CD4-positive, alpha-beta T cell (primary cell): Measurements from ENCODE around the gene NOS2. TPM values are rescaled to one million over a fixed set of nuclear protein-coding genes. Genes with fewer than 3 reads are reported as not detected.

ENCODE experiments used
- ATAC-seq: fragments of 200-7000 bp; cut with Tn5 transposase; one replicate; pipeline ENCODE4 v1.10.0; 2022; ENCODE audit warnings: mild to moderate bottlenecking; ENCODE audit not compliant: poor library complexity
- CTCF ChIA-PET: fragments of 350-600 bp; sonication (Branson Sonifier 250); formaldehyde crosslinking; loops from one replicate; lab custom pipeline; 2021; ENCODE audit warnings: antibody characterized with exemption, inconsistent platforms; lab: Charles Lee
- POLR2A ChIA-PET: fragments of 350-600 bp; sonication (Branson Sonifier 250); formaldehyde crosslinking; loops from one replicate; lab custom pipeline; 2021; ENCODE audit warnings: antibody characterized with exemption, inconsistent platforms; lab: Charles Lee
- DNase-seq, 14 experiments: peaks; one replicate each; pipeline ENCODE4 v3.0.0-alpha.2; 2013 to 2020; ENCODE audit warnings: mixed read lengths in 2 of 14
- H3K27ac ChIP-seq, 2 donors: one replicate each; pipeline versions ENCODE4 v1.5.1 to v1.7.0; 2013; ENCODE audit warnings: low read length in 2 of 2, low read depth in 1 of 2, mild to moderate bottlenecking in 1 of 2
- H3K27me3 ChIP-seq, 2 experiments: 1 replicate in 1 of 2; 2 replicates in 1 of 2; pipeline versions ENCODE4 v1.6.1 to v1.7.0; 2013; ENCODE audit warnings: low read length in 2 of 2, control low read depth in 1 of 2, mild to moderate bottlenecking in 1 of 2, moderate library complexity in 1 of 2; ENCODE audit not compliant: insufficient read depth in 2 of 2, control insufficient read depth in 1 of 2
- H3K36me3 ChIP-seq: one replicate; pipeline ENCODE4 v1.6.1; 2013; ENCODE audit warnings: low read length, control low read depth; ENCODE audit not compliant: insufficient read depth
- H3K4me1 ChIP-seq: one replicate; pipeline ENCODE4 v1.6.1; 2013; ENCODE audit warnings: low read length, control low read depth; ENCODE audit not compliant: insufficient read depth
- H3K4me3 ChIP-seq: one replicate; pipeline ENCODE4 v1.5.1; 2013; ENCODE audit warnings: mild to moderate bottlenecking, low read length, moderate library complexity
- H3K9me3 ChIP-seq, 2 experiments: 1 replicate in 1 of 2; 2 replicates in 1 of 2; pipeline versions ENCODE4 v1.6.1 to v1.7.0; 2013; ENCODE audit warnings: low read length in 2 of 2, mild to moderate bottlenecking in 2 of 2, control low read depth in 1 of 2, moderate library complexity in 1 of 2; ENCODE audit not compliant: control insufficient read depth in 1 of 2, insufficient read depth in 1 of 2
- H3K27ac Mint-ChIP-seq: one replicate; pipeline ENCODE4 v1.8.0; 2020; ENCODE audit warnings: mixed read lengths
- H3K27me3 Mint-ChIP-seq: one replicate; pipeline ENCODE4 v1.8.0; 2021; ENCODE audit warnings: mixed read lengths
- H3K36me3 Mint-ChIP-seq: one replicate; pipeline ENCODE4 v1.8.0; 2021; ENCODE audit warnings: low read depth, mixed read lengths
- H3K4me1 Mint-ChIP-seq: one replicate; pipeline ENCODE4 v1.8.0; 2021; ENCODE audit warnings: low read depth, mixed read lengths
- H3K4me3 Mint-ChIP-seq: one replicate; pipeline ENCODE4 v1.8.0; 2020; ENCODE audit warnings: mild to moderate bottlenecking, mixed read lengths
- H3K9me3 Mint-ChIP-seq: one replicate; pipeline ENCODE4 v1.8.0; 2020; ENCODE audit warnings: mixed read lengths
- CTCF ChIP-seq: fragments of 200-600 bp; IDR thresholded peaks from one replicate; pipeline ENCODE4 v1.8.0; 2022; ENCODE audit warnings: antibody characterized with exemption, mild to moderate bottlenecking
- intact Hi-C, 2 experiments: fragments of 100-400 bp; cut with DNase I in 1 of 2; cut with micrococcal nuclease in 1 of 2; formaldehyde crosslinking; loops; one replicate each; pipeline versions ENCODE4 v1.15.1 to v1.9.0; 2023 to 2025; cut with DNase I, micrococcal nuclease
- total RNA-seq, 174 experiments: library from RNA in 2 of 174; stranded (reverse) in 2 of 174; gene quantifications; one replicate each; pipeline ENCODE4 v1.2.3 and lab custom pipeline; 2021 to 2026

Gene NOS2
- total RNA-seq, 2 experiments from 2014 or later = 0.08 TPM; not detected in 1

GRCh38 chr17:27771586-27771985, 28.7 kb downstream of the NOS2 start:
- Histone ChIP-seq H3K4me1 (no peaks in the 10 kb centered on the region), H3K27ac (no peak overlapping the region), H3K36me3 (no peaks in the 10 kb centered on the region), H3K4me3 (no peak overlapping the region), H3K9me3 (no peaks in the 10 kb centered on the region), H3K27me3 (no peaks in the 10 kb centered on the region)
- no peaks in the 10 kb centered on the region for H3K9me3 Mint-ChIP-seq
- no peak for ATAC-seq
- H3K27ac Mint-ChIP-seq = no peak overlapping the region
- no peak for DNase-seq
- CTCF ChIA-PET = no interaction called here
- POLR2A ChIA-PET = no interaction called here
- H3K4me3 Mint-ChIP-seq = no peak overlapping the region
- H3K4me1 Mint-ChIP-seq = no peaks in the 10 kb centered on the region
- no peaks in the 10 kb centered on the region for H3K36me3 Mint-ChIP-seq
- intact Hi-C loops = no loop called here
- H3K27me3 Mint-ChIP-seq = no peaks in the 10 kb centered on the region
- no peak for TF ChIP-seq CTCF

- Histone ChIP-seq H3K9me3 (no peaks in the 10 kb centered on the region), H3K4me1 (no peaks in the 10 kb centered on the region), H3K27ac (no peak overlapping the region), H3K27me3 (no peaks in the 10 kb centered on the region), H3K4me3 (no peak overlapping the region), H3K36me3 (no peaks in the 10 kb centered on the region)
- POLR2A ChIA-PET = no interaction called here
- CTCF ChIA-PET = no interaction called here
- Mint-ChIP-seq H3K27ac (no peak overlapping the region), H3K27me3 (no peaks in the 10 kb centered on the region), H3K36me3 (no peaks in the 10 kb centered on the region), H3K9me3 (no peaks in the 10 kb centered on the region), H3K4me1 (no peaks in the 10 kb centered on the region), H3K4me3 (no peak overlapping the region)
- ATAC-seq (no peak), DNase-seq (no peak)
- no peak for TF ChIP-seq CTCF
- intact Hi-C loops = no loop called here
Measured at GRCh38 chr17:27770877-27771276, 29.5 kb downstream of the NOS2 start.

DNA sequence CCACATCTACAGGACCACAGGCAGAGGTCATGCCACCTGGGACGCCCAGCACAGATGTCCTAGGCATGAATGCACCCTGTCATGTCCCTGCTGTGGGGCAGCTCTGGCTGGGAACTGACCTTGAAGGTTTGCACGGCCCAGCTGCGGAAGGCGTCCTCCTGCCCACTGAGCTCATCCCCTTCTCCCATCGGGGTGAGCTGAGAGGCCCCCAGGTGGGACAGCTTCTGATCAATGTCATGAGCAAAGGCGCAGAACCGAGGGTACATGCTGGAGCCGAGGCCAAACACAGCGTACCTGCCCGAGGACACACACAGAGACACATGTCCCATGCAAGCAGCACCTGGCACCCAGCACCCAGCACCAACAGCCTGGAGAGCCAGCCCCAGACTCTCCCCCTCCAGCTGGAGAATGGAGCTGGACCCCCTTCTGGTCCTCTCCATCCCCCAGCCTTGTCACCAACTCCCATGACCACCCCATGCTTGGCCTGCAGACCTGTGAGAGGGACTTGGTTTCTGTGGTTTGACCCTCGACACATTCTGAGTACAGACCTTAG, 31.4 kb downstream of the NOS2 start:
- Mint-ChIP-seq H3K9me3 (no peaks in the 10 kb centered on the region), H3K27ac (no peak overlapping the region), H3K36me3 (no peaks in the 10 kb centered on the region), H3K27me3 (no peaks in the 10 kb centered on the region), H3K4me1 (no peaks in the 10 kb centered on the region), H3K4me3 (no peak overlapping the region)
- ChIA-PET CTCF (no interaction called here), POLR2A (no interaction called here)
- H3K4me1 ChIP-seq = no peaks in the 10 kb centered on the region
- intact Hi-C loops = no loop called here
- no peaks in the 10 kb centered on the region for H3K9me3 ChIP-seq
- no peaks in the 10 kb centered on the region for H3K27me3 ChIP-seq
- DNase-seq (no peak), ATAC-seq (no peak)
- TF ChIP-seq CTCF = no peak
- H3K36me3 ChIP-seq = no peaks in the 10 kb centered on the region
- H3K27ac ChIP-seq = no peak overlapping the region
- H3K4me3 ChIP-seq = no peak overlapping the region
